Measurements from ENCODE around the gene KLHL29. TPM values are rescaled to one million over a fixed set of nuclear protein-coding genes. Genes with fewer than 3 reads are reported as not detected.
A peak's percentile ranks its signal among the peaks of the same experiment; 100 is the strongest.

KLHL29 gene
- total RNA-seq, 1 experiment from 2014 or later, result 5.2 TPM

GRCh38 chr2:23677836-23678235, 292.9 kb downstream of the KLHL29 start:
- DNase-seq (ENCODE audit: low read depth), result no peak

- DNase-seq (ENCODE audit: low read depth), result peak; percentile 47
Measured at GRCh38 chr2:23679044-23679443, 294.1 kb downstream of the KLHL29 start.

GRCh38 chr2:23680951-23681350, 296.0 kb downstream of the KLHL29 start:
- DNase-seq (ENCODE audit: low read depth), result no peak

- no peak for DNase-seq (ENCODE audit: low read depth)
Measured at GRCh38 chr2:23681356-23682140, 296.6 kb downstream of the KLHL29 start.

- DNase-seq (ENCODE audit: low read depth), result no peak
Measured at GRCh38 chr2:23682481-23682880, 297.5 kb downstream of the KLHL29 start.

GRCh38 chr2:23683001-23683400, 298.0 kb downstream of the KLHL29 start:
- no peak for DNase-seq (ENCODE audit: low read depth)

GRCh38 chr2:23684395-23685176, 299.6 kb downstream of the KLHL29 start:
- DNase-seq (ENCODE audit: low read depth), result no peak

- DNase-seq (ENCODE audit: low read depth), result no peak
Measured at GRCh38 chr2:23685181-23685580, 300.2 kb downstream of the KLHL29 start.

- no peak for DNase-seq (ENCODE audit: low read depth)
Measured at GRCh38 chr2:23685706-23686105, 300.7 kb downstream of the KLHL29 start.

GRCh38 chr2:23686405-23687029, 301.5 kb downstream of the KLHL29 start:
- DNase-seq (ENCODE audit: low read depth), result no peak

GRCh38 chr2:23687214-23687613, 302.2 kb downstream of the KLHL29 start:
- DNase-seq (ENCODE audit: low read depth), result no peak

- DNase-seq (ENCODE audit: low read depth), result no peak
Measured at GRCh38 chr2:23687713-23688112, 302.7 kb downstream of the KLHL29 start.

GRCh38 chr2:23688486-23689130, 303.6 kb downstream of the KLHL29 start:
- no peak for DNase-seq (ENCODE audit: low read depth)

- DNase-seq (ENCODE audit: low read depth), result no peak
Measured at GRCh38 chr2:23689131-23689700, 304.2 kb downstream of the KLHL29 start.

- no peak for DNase-seq (ENCODE audit: low read depth)
Measured at GRCh38 chr2:23689891-23690290, 304.9 kb downstream of the KLHL29 start.

GRCh38 chr2:23690421-23691105, 305.6 kb downstream of the KLHL29 start:
- DNase-seq (ENCODE audit: low read depth), result no peak

GRCh38 chr2:23691106-23691470, 306.1 kb downstream of the KLHL29 start:
- DNase-seq (ENCODE audit: low read depth), result no peak

GRCh38 chr2:23691565-23691964, 306.6 kb downstream of the KLHL29 start:
- no peak for DNase-seq (ENCODE audit: low read depth)

- no peak for DNase-seq (ENCODE audit: low read depth)
Measured at GRCh38 chr2:23692263-23692662, 307.3 kb downstream of the KLHL29 start.

- no peak for DNase-seq (ENCODE audit: low read depth)
Measured at GRCh38 chr2:23692851-23693605, 308.0 kb downstream of the KLHL29 start.

Data from LHCN-M2 (cell line).